MM.1S (cell line): ENCODE measurements around the gene RPS3A.

Experiments used
- DNase-seq: peaks from one replicate; pipeline ENCODE4 v3.0.0-alpha.2; 2015
- H2AFZ ChIP-seq: fragments of 300-600 bp; sonication (generic); 2 replicates; pipeline ENCODE4 v1.6.0; 2016; ENCODE audit warnings: antibody characterized with exemption, low read length
- H3F3A ChIP-seq: fragments of 300-600 bp; sonication (generic); 2 replicates; pipeline ENCODE4 v1.6.1; 2016; ENCODE audit warnings: mild to moderate bottlenecking, antibody characterized with exemption, low read length, moderate library complexity, mixed read lengths; ENCODE audit not compliant: insufficient read depth
- H3K27ac ChIP-seq: fragments of 300-600 bp; sonication (generic); 2 replicates; pipeline ENCODE4 v1.5.1; 2016; ENCODE audit warnings: mild to moderate bottlenecking, low read length
- H3K27me3 ChIP-seq: fragments of 300-600 bp; sonication (generic); replicated peaks from 2 replicates; pipeline ENCODE4 v1.6.0; 2016; ENCODE audit warnings: low read length; ENCODE audit not compliant: insufficient read depth
- H3K36me3 ChIP-seq: fragments of 300-600 bp; sonication (generic); replicated peaks from 2 replicates; pipeline ENCODE4 v1.6.1; 2016; ENCODE audit warnings: mild to moderate bottlenecking, low read length, mixed read lengths; ENCODE audit not compliant: insufficient read depth
- H3K4me1 ChIP-seq: fragments of 300-600 bp; sonication (generic); 2 replicates; pipeline ENCODE4 v1.6.1; 2016; ENCODE audit warnings: low read length, mixed read lengths
- H3K4me2 ChIP-seq: fragments of 300-600 bp; sonication (generic); 2 replicates; pipeline ENCODE4 v1.6.0; 2016; ENCODE audit warnings: low read depth, low read length
- H3K4me3 ChIP-seq: fragments of 300-600 bp; sonication (generic); 2 replicates; pipeline ENCODE4 v1.5.1; 2016; ENCODE audit warnings: low read length, mixed read lengths
- H3K79me2 ChIP-seq: fragments of 300-600 bp; sonication (generic); 2 replicates; pipeline ENCODE4 v1.6.1; 2016; ENCODE audit warnings: mixed run types, low read length, mixed read lengths
- H3K9ac ChIP-seq: fragments of 300-600 bp; sonication (generic); 2 replicates; pipeline ENCODE4 v1.6.1; 2016; ENCODE audit warnings: low read length, mixed read lengths
- H3K9me2 ChIP-seq: fragments of 300-600 bp; sonication (generic); replicated peaks from 2 replicates; pipeline ENCODE4 v1.6.1; 2016; ENCODE audit warnings: mild to moderate bottlenecking, low read length, mixed read lengths; ENCODE audit not compliant: insufficient read depth
- H3K9me3 ChIP-seq: fragments of 300-600 bp; sonication (generic); replicated peaks from 2 replicates; pipeline ENCODE4 v1.6.1; 2016; ENCODE audit warnings: mild to moderate bottlenecking, low read length, mixed read lengths; ENCODE audit not compliant: insufficient read depth
- H4K20me1 ChIP-seq: fragments of 300-600 bp; sonication (generic); 2 replicates; pipeline ENCODE4 v1.6.1; 2016; ENCODE audit warnings: mild to moderate bottlenecking, low read length, moderate library complexity, mixed read lengths; ENCODE audit not compliant: insufficient read depth
- CTCF ChIP-seq: fragments of 300-600 bp; sonication (generic); IDR thresholded peaks from 2 replicates; pipeline ENCODE4 v1.5.1; 2016; ENCODE audit warnings: antibody characterized with exemption, low read length, mixed read lengths
- EZH2 ChIP-seq: fragments of 300-600 bp; sonication (generic); optimal IDR thresholded peaks from 2 replicates; pipeline ENCODE3; 2017; ENCODE audit warnings: low read depth, mild to moderate bottlenecking, antibody characterized with exemption, low read length, mixed read lengths
- EZH2phosphoT487 ChIP-seq: fragments of 300-600 bp; sonication (generic); IDR thresholded peaks from 2 replicates; pipeline ENCODE4 v1.6.1; 2018; ENCODE audit warnings: antibody characterized with exemption, low read length

Gene RPS3A

GRCh38 chr4:151095142-151095541 lies 4.3 kb upstream of the RPS3A start:
- Histone ChIP-seq H3K27ac (no peak overlapping the region), H3K79me2 (peaks cover 8% of the 10 kb centered on the region), H3K9me2 (no peaks in the 10 kb centered on the region), H3K36me3 (no peaks in the 10 kb centered on the region; the same call in 1 of the 2 replicates), H3K4me2 (no peak overlapping the region), H2AFZ (no peak overlapping the region), H3K9me3 (no peaks in the 10 kb centered on the region), H3K9ac (no peak overlapping the region), H3K4me3 (no peak overlapping the region), H4K20me1 (no peaks in the 10 kb centered on the region), H3F3A (no peaks in the 10 kb centered on the region), H3K27me3 (no peaks in the 10 kb centered on the region), H3K4me1 (peaks cover 4% of the 10 kb centered on the region; the same call in 1 of the 2 replicates)
- TF ChIP-seq EZH2phosphoT487: no peak
- TF ChIP-seq CTCF: no peak
- no peak for TF ChIP-seq EZH2
- no peak for DNase-seq

DNA sequence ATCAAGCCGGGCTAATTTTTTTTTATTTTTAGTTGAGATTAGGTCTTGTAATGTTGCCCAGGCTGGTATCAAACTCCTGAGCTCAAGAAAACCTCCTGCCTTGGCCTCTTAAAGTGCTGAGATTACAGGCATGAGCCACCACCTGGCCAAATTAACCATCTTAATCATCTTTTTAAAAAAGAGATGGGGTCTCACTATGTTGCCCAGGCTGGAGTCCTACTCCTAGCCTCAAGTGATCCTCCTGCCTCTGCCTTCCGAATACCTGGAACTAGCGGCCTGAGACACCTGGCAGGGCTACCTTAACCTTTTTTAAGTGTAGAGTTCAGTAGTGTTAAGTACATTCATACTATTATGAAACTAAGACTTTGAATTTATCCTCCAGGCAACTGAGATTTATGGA lies 1.7 kb upstream of the RPS3A start:
- Histone ChIP-seq H3K4me1 (peaks cover 6% of the 10 kb centered on the region; the same call in 1 of the 2 replicates), H3K27me3 (no peaks in the 10 kb centered on the region), H3K36me3 (peaks cover 8% of the 10 kb centered on the region; the same call in 1 of the 2 replicates), H3K9me2 (no peaks in the 10 kb centered on the region), H3K4me2 (no peak overlapping the region), H3K9ac (no peak overlapping the region), H4K20me1 (peaks cover 19% of the 10 kb centered on the region; the same call in 1 of the 2 replicates), H3K9me3 (no peaks in the 10 kb centered on the region), H3K27ac (no peak overlapping the region), H3K4me3 (no peak overlapping the region), H2AFZ (no peak overlapping the region), H3K79me2 (peaks cover 34% of the 10 kb centered on the region), H3F3A (0 out of 2 replicates have a peak, but pooled peaks cover 8% of the 10 kb centered on the region)
- TF ChIP-seq EZH2phosphoT487 (no peak), CTCF (no peak), EZH2 (no peak)
- DNase-seq: no peak

DNA sequence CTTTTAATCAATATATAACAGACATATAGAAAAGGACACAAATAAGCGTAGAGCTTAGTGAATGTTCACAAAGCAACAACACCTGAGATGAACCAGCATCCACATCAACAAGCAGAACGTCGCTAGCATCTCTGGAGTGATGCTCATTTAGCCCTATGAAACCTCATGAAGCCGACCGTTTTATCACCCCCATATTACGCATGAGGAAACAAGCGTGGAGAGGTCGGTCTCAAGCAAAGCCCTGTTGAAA lies 524 bp upstream of the RPS3A start:
- no peak for TF ChIP-seq EZH2phosphoT487
- no peak for TF ChIP-seq EZH2
- no peak for TF ChIP-seq CTCF
- DNase-seq: no peak
- Histone ChIP-seq H2AFZ (peak overlapping the region; percentile 81), H3K9me2 (no peaks in the 10 kb centered on the region), H4K20me1 (peaks cover 22% of the 10 kb centered on the region; the same call in 1 of the 2 replicates), H3K4me1 (peaks cover 6% of the 10 kb centered on the region; the same call in 1 of the 2 replicates), H3K4me3 (peak overlapping the region; percentile 65), H3K36me3 (peaks cover 18% of the 10 kb centered on the region; the same call in 1 of the 2 replicates), H3F3A (peaks cover 17% of the 10 kb centered on the region; the same call in 1 of the 2 replicates), H3K9me3 (no peaks in the 10 kb centered on the region), H3K9ac (peak overlapping the region; percentile 68), H3K27ac (peak overlapping the region; percentile 43; the same call in 1 of the 2 replicates), H3K27me3 (no peaks in the 10 kb centered on the region), H3K79me2 (peaks cover 45% of the 10 kb centered on the region), H3K4me2 (peak overlapping the region; percentile 93)
